GM21576 (cell line): ENCODE data around the gene CYP2R1.

Experiments used
- ATAC-seq: cut with Tn5 transposase; IDR thresholded peaks from one replicate; pipeline ENCODE4 v1.9.1; 2021; ENCODE audit warnings: mild to moderate bottlenecking, moderate library complexity; ENCODE audit not compliant: unreplicated experiment

CYP2R1 gene

GRCh38 chr11:14835496-14836492 lies 56.2 kb downstream of the CYP2R1 start:
- no peak for ATAC-seq
